NCI-H187 (cell line): ENCODE results near the gene VPS8.

Experiments used
- DNase-seq, 2 experiments: peaks; one replicate each; lab custom pipeline; 2025; lab: John Stamatoyannopoulos, UW

Gene VPS8, protein sequence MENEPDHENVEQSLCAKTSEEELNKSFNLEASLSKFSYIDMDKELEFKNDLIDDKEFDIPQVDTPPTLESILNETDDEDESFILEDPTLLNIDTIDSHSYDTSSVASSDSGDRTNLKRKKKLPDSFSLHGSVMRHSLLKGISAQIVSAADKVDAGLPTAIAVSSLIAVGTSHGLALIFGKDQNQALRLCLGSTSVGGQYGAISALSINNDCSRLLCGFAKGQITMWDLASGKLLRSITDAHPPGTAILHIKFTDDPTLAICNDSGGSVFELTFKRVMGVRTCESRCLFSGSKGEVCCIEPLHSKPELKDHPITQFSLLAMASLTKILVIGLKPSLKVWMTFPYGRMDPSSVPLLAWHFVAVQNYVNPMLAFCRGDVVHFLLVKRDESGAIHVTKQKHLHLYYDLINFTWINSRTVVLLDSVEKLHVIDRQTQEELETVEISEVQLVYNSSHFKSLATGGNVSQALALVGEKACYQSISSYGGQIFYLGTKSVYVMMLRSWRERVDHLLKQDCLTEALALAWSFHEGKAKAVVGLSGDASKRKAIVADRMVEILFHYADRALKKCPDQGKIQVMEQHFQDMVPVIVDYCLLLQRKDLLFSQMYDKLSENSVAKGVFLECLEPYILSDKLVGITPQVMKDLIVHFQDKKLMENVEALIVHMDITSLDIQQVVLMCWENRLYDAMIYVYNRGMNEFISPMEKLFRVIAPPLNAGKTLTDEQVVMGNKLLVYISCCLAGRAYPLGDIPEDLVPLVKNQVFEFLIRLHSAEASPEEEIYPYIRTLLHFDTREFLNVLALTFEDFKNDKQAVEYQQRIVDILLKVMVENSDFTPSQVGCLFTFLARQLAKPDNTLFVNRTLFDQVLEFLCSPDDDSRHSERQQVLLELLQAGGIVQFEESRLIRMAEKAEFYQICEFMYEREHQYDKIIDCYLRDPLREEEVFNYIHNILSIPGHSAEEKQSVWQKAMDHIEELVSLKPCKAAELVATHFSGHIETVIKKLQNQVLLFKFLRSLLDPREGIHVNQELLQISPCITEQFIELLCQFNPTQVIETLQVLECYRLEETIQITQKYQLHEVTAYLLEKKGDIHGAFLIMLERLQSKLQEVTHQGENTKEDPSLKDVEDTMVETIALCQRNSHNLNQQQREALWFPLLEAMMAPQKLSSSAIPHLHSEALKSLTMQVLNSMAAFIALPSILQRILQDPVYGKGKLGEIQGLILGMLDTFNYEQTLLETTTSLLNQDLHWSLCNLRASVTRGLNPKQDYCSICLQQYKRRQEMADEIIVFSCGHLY (N-terminal part only)

DNA sequence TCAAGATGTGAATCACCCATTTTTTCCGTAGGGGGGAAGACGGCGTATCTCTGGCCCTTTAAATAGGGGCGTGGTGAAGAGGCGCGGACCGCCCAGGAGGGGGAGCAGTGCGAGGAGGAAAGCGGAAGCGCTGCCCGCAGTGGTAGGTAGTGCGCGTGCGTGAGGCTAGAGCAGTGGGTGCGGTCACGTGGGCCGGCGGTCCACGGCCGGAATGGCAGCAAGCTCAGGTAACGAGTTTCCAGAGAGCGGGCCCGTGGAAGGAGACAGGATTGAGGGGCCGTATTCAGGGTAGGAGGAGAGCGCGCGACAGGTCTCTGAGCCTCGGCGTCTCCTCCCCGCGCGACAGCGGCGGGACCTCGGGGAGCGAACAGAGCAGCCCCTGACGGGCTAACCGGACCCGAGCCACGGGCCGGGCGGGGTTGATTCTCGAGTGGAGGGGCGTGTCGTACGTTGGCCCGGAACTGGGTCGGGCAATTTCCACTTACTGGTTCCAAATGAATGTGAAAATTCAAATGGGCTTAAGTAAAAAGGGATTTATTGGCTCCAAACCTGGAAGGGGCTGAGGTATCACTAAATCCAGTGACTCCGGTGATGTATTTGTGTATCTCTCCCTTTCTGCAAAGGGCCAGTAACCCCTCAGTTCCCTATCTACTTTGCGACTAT, at the start of gene VPS8:
Gene VPS8, plus strand, starts transcription at position 168 of the 663 bp plus-strand sequence. CDS start 12,467 bp downstream, outside the sequence.
- peak; percentile 87 to 91 for DNase-seq

GRCh38 chr3:184764191-184764590, 47.8 kb upstream of the VPS8 start:
- no peak for DNase-seq

GRCh38 chr3:184765047-184765729, 46.8 kb upstream of the VPS8 start:
- DNase-seq: no peak

DNA sequence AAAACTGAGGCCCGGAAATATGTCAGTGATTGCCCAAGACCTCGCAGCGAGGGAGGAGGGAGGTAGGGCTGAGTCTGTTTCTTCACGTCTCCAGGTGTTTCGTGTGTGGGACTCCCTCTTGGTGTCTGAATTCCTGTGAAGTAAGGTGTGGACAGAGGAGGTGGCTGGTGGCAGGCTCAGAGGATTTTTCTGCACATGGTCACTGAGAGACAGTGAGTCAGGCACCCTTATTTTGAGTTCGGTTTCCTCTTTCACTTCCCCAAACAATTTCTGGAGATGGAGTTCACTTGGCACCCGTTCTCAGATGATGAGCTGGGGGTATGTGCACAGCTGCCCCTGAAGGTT, 46.3 kb upstream of the VPS8 start:
- no peak for DNase-seq

DNA sequence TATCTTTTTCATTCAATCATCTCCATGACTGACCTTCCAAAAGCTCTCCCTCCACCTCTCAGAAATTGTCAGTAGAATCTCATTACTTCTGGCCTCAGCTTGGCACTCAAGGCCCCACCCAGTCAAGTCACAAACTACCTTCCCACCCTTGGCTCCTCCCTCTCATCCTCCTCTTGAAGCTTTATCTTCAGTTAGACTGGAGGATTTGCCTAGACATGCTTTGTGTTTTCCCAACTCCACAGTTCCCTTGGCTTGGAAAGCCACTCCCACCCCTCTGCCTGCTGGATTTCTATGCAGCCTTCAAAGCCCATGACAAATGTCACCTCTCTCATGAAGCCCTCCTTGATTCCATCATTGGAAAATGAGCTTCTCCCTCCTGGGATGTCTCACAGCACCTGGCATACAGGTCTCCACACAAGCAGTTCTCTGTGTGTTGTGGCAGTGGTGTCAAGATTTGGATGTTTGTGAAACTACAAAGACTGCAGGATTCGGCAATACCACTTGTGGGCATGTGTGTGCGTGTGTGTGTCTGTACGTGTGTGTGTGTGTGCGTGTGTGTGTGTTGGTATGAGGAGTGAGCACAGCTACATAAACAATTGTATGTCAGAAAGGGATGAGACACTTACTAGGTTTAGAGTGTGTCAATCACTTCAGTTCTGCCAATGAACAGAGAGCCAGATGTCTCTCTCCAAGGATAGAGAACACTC, 45.3 kb upstream of the VPS8 start:
- no peak for DNase-seq

- DNase-seq: no peak
These were observed 44.6 kb upstream of the VPS8 start for GRCh38 chr3:184767377-184767776.

GRCh38 chr3:184769382-184770170, 42.4 kb upstream of the VPS8 start:
- DNase-seq: no peak

GRCh38 chr3:184770541-184770940, 41.4 kb upstream of the VPS8 start:
- DNase-seq: no peak

DNA sequence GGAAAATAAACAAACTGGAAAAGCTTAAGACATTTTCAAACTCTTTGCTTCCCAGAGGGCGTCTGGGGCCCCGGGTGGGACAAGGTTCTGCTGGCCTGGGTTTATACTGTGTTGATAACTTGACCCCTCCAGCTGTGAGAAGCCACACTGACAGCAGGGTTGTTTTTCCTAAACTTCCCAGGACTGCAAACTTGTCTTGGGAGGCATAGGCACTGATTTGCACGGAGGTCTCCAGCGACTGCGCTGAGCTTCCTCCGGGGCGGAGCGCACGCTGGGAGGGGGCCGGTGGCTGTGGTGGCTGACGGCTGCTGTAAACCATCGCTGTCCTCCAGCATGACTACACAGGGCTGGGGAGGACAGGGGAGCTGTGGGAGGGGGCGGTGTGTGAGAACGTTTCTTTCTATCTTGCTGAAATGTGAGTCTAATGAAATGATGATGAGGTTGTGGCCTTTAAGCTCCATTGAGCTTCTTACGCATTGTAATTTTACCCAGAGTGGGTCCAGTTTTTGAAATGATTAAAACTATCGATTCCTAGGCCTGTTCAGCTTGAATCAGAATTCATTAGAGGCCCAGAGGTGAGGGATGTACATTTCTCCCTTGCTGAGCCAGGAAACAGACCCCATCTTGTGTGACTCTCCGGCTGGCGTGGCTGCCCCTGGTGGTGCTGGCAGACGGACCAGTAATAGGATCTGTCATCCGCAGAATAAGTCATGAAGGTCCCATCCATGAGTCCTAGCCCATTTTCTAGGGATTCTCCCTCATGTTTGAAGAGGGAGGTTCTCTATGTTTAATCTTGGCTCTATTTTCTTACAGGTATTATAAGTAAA, 40.5 kb upstream of the VPS8 start:
- no peak for DNase-seq

DNA sequence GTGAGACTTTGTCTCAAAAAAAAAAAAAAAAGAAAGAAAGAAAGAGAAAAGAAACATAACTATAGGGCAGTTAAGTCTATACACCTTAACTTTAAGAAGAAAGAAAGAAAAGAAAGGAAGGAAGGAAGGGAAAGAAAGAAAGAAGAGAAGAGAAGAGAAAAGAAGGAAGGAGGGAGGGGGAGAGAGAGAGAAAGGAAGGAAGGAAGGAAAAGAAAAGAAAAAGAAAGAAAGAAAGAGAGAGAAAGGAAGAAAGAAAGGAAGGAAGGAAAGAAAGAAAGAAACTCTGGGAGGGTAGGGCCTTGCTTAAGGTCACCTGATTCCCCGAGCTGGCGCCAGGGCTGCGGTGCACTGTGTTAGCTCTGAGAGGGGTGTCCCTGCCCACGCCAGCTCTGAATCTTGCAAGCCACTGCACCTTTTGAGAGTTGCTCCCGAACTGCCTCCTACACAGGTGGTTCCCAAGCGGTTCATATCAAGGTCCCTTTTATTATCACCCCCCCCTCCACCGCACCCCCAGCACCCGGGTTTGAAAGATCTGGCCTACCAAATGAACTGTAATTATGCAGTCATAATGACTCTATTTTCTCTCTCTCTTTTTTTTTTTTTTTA, 39.2 kb upstream of the VPS8 start:
- DNase-seq: no peak

DNA sequence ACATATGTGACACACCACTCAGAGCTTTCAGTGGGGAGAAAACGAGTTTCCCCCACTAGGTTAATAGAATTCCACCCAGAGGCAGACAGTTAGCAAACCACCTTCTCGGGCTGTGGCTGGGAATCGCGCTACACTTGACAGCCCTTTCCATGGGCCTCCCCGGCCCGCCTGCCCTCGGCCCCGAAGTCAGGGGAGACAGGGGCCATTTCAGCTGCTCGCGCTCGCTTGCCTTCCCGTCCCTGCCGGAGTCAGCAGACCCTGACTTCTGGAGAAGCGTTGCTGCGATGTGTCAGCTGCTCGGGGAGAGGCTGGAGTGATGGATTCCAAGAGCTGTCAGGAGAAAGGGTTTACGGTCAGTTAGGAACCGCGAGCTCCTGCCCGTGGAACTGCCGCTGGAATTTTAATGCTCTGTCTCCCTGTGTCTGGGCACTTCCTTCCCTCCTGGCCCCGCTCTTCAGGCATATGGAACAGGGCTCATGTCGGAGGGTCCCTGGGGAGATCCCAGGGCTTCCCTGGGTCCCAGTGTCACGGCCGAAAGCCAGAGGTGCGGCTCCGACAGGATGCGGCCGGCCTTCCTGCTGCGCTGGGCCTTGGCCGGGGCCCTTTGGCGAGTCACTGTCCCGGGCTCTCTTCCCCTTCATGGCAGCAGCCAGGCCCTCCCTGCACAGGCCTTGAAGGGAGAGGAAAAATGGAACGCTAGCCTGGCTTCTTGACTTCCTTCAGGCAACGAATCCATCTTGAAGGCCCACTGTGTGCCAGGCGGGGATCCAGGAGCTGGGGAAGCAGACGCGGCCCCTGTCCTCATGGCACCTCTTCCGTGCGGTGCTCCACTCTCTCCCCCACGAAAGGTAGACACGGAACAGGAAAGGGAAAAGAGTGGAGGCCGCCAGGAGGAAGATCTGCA, 38.4 kb upstream of the VPS8 start:
- no peak for DNase-seq

DNA sequence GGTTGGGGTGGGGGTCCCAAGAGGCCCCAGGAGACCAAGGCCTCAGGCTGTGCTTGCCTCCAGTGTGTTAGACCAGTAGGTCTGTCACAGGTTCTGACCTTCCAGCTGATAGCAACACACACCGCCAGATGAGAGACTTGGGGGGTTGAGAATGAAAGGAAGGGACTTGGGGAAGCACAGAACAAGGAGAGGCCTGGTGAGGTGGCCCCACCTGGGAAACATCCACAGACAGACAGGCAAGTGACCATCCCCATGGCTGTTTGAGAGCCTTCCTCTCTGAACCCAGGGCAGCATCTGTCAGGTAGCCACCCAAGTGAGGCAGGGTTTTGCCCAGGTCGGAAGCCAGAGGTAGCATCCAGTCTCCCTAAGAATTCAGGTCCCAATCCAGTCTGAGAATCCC, 35.0 kb upstream of the VPS8 start:
- DNase-seq: no peak

DNA sequence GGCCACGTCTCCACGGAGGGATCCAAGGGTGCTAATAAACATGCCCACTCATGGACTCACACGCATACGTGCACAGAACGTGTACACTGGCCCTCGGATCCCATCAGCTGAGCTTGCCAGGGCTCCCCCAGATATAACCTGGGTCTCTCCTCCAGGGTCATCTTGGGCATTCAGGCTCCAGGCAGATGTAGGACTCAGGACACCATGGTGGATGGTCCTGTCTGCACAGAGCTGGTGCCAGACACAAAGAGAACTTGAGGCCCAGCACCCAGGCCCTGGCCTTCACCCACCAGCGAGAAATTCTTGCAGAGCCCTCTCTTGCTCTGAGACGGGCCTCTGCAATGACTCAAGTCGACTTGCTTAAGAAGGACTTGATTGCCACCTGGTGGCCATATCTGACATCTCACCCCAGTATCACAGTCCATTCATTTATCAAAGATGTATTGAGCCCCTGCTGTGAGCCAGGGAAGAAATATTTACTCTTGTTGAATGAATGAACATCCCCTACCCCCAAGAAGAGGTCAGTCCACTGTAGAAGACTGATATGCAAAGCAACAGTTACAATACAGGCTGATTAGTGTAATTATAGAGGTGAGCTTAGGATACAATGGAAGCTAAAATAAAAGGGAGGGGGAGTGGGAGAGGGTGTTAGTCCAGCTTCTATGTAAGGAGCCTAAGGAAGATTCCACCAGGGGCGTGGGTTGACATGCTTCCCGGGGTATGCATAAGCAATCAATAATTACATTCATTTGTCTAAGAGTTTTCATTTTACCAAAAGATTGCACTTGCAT, 34.2 kb upstream of the VPS8 start:
- DNase-seq: peak; percentile 19 to 76

- no peak for DNase-seq
These were observed 33.3 kb upstream of the VPS8 start for GRCh38 chr3:184778426-184779332.

GRCh38 chr3:184780981-184781515, 30.9 kb upstream of the VPS8 start:
- DNase-seq: no peak
